Sigmoid colon (tissue), 4 donors: ENCODE measurements around the gene LCORL.

Source experiments
- EP300 ChIP-seq, 4 donors: sonication (generic); formaldehyde crosslinking; IDR thresholded peaks; one replicate each; pipeline ENCODE4 v1.6.1; 2017; ENCODE audit warnings: antibody characterized with exemption in 4 of 4
- POLR2AphosphoS5 ChIP-seq, 4 donors: sonication (generic); formaldehyde crosslinking; IDR thresholded peaks; one replicate each; pipeline ENCODE4 v1.6.1; 2017; ENCODE audit warnings: antibody characterized with exemption in 4 of 4
- TF ChIP-seq, protein P1 (sequence below), 4 experiments: fragments of 450-650 bp in 3 of 4; fragments of 200-600 bp in 1 of 4; IDR thresholded peaks; one replicate each; pipeline ENCODE4 v1.5.1; 2016 to 2019; ENCODE audit warnings: antibody characterized with exemption in 4 of 4, mild to moderate bottlenecking in 3 of 4, moderate library complexity in 2 of 4

DNA sequence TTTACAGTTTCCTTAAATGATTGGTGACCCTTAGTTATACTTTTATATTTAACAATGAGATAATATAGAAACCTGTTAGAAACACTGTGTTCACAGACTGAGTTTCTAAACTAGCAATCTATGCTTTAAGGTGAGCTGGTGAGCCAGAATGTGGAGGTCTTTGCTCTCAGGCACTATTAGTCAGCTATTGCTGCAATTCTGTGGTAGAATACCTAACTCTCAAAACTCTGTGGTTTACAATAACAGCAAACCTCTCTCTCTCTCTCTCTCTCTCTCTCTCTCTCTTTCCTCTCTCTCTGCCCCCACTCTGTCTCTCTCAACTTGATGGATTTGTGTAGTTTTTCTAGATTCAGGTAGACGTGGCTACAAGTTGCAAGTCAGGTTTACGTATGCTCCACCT, 17.6 kb upstream of the LCORL start:
- TF ChIP-seq EP300 (IDR thresholded peaks at IDR 0.05) (no peak), POLR2AphosphoS5 (IDR thresholded peaks at IDR 0.05) (no peak)
- TF ChIP-seq, protein P1, sequence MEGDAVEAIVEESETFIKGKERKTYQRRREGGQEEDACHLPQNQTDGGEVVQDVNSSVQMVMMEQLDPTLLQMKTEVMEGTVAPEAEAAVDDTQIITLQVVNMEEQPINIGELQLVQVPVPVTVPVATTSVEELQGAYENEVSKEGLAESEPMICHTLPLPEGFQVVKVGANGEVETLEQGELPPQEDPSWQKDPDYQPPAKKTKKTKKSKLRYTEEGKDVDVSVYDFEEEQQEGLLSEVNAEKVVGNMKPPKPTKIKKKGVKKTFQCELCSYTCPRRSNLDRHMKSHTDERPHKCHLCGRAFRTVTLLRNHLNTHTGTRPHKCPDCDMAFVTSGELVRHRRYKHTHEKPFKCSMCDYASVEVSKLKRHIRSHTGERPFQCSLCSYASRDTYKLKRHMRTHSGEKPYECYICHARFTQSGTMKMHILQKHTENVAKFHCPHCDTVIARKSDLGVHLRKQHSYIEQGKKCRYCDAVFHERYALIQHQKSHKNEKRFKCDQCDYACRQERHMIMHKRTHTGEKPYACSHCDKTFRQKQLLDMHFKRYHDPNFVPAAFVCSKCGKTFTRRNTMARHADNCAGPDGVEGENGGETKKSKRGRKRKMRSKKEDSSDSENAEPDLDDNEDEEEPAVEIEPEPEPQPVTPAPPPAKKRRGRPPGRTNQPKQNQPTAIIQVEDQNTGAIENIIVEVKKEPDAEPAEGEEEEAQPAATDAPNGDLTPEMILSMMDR (IDR thresholded peaks at IDR 0.05) = no peak
